Subcutaneous adipose tissue (tissue), 4 donors: ENCODE results near the gene ADAMTS1. TPM values are rescaled to one million over a fixed set of nuclear protein-coding genes. Genes with fewer than 3 reads are reported as not detected.

Experiments used
- CTCF ChIP-seq: fragments of 450-650 bp; IDR thresholded peaks from one replicate; pipeline ENCODE4 v1.5.1; 2016; ENCODE audit warnings: low read depth, mild to moderate bottlenecking, control low read depth, antibody characterized with exemption, moderate library complexity
- total RNA-seq, 4 donors: library from RNA; depleted of rRNA; stranded (reverse); fragments of >200 nt; gene quantifications; one replicate each; pipeline ENCODE4 v1.1.0, GENCODE V29; 2016

ADAMTS1 gene
- total RNA-seq, 4 donors from 2014 or later, result 106 to 173 (median 118) TPM

- TF ChIP-seq CTCF, result no peak
These were observed 44.8 kb downstream of the ADAMTS1 start for GRCh38 chr21:26800455-26800854.

GRCh38 chr21:26800001-26800400 lies 45.2 kb downstream of the ADAMTS1 start:
- TF ChIP-seq CTCF, result no peak

GRCh38 chr21:26798856-26799751 lies 46.1 kb downstream of the ADAMTS1 start:
- no peak for TF ChIP-seq CTCF

- no peak for TF ChIP-seq CTCF
These were observed 47.2 kb downstream of the ADAMTS1 start for GRCh38 chr21:26797878-26798456.

- TF ChIP-seq CTCF, result no peak
These were observed 49.3 kb downstream of the ADAMTS1 start for GRCh38 chr21:26795866-26796329.

GRCh38 chr21:26795412-26795805 lies 49.8 kb downstream of the ADAMTS1 start:
- no peak for TF ChIP-seq CTCF
